IPS-11a (cell line): ENCODE results near the gene PRIMA1.

Experiments used
- H3K4me3 ChIP-seq: one replicate; pipeline ENCODE4 v1.5.1; 2013; ENCODE audit warnings: low read depth, low read length, control low read depth

The PRIMA1 gene

DNA sequence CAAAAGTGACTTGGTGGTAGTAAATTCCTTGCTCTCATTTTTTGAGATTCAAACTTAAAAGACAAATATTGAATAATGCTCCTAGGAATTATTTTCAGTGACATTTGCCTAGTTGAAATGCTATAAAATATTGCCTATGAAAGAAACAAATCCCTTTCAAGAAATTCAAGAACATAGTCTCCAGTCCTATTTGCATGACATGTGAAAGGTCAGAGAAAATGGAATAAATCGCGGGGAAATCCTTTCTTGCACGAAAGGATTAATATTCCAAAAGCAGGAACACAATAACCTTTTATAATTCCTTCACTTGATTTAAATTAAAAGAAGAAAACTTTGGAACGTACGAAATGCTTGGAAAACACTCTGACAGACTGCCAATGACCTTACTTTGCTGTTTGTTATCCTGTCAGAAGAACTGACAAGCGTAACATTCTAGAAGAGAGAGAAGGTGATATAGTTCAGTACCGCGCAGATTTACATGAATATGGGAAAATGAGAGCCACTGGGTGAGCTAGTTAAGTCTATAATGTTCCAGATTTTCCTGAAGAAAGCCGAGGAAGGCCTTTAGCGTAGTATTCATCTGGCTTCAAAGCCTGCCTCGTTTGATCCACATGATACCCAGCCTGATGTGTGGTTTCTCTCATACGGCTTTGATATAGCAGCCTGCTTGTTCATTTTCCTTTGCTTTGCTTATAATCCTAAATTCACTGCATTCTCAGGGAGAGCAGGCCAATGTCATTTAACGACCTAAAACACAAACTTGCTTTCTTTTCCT, 103.0 kb downstream of the PRIMA1 start:
- no peak overlapping the region for H3K4me3 ChIP-seq

DNA sequence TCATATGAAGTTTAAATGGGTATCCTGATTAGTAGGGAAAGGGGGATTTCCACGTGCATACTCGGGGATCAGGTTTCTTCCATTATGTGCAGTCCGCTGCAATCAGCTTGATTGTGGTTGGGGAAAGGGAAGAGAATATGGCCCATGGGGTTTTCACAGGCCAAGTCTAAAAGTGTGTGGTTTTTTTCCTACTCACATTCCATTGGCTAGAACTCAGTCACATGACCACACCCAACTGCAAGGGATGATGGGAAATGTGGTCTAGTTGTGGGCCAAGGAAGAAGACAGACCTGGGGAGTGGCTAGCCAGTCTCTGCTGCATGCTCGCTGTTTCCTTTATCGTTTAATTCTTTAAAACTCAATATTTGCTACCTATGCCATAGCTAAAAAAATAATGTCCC, 105.1 kb downstream of the PRIMA1 start:
- no peak overlapping the region for H3K4me3 ChIP-seq

DNA sequence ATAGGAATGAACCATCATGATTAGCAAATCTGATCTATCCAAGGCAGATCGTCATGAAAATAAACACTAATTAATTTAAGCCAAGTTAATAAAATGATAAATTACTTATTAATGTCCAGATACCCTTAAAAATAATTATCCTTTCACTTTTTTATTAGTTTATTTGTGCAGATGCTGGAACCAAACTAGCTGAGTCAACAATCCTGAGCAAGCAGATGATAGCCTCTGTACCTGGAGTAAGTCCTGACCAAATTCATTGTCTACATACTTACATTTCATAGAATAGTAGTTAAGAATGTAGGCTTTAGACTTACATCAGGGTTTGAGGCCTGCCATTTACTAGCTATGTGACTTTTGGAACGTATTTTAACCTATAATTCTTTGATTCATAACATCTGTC, 105.8 kb downstream of the PRIMA1 start:
- no peak overlapping the region for H3K4me3 ChIP-seq

DNA sequence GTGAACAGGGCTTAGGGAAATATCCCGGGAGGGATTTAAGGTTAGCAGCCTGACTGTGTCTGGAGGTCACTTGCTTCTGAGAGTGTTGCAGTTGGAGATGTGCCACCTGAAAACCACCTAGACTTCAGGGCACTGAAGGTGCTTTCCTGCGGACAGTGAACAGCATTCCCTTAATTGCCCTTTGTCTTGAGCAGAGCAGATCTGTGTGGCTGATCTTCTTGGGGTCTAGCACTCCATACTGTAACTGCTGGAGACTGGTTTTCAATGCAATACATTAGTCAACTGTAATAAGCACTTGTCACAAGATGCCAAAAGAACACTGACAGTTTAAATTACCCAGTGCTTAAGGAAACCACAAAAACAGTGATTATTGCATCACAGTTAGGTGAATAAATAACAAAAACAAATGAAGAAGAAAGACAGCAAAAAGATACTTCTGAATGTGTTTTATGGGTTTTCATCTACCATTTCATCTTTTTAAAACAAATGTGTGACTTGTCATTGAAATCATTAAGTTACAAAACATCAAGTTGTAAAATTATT, 111.8 kb downstream of the PRIMA1 start:
- no peak overlapping the region for H3K4me3 ChIP-seq

DNA sequence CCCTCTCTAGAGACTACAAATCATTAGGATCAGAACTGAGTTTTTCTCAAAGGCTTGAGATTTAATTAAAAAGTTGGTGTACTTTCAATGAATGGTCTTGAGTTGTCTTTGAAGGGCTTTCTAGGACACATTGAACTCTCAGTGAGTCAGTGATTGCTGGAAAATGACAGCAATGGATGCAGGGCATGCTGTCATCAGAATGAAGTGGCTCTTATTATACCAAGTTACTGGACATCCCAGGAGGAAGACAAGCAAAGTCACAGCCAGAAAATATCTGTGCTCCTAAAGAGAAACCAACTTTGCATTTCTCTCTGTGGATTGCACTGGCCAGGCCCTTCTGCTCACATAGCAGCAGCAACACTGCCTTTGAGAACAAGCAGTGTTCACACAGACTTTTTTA, 112.6 kb downstream of the PRIMA1 start:
- no peak overlapping the region for H3K4me3 ChIP-seq

DNA sequence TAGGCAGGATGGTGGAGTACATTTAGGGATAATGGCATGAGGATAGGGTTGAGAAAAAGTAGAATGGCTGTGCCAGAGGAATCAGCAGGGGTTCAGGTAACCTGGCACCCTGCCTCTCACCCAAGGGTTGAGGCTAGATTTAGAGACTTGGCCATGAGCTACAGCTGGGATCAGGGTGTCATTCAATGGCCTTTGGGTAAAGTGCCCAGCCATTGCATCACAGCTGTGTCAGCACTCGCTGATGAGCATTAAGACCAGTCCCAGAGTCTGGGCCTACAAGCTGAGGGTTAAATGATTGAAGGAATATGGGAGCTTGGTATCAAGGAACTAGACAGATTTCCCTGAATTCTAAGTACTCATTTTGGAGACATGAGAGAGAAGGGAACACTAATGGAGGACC, 113.9 kb downstream of the PRIMA1 start:
- no peak overlapping the region for H3K4me3 ChIP-seq

DNA sequence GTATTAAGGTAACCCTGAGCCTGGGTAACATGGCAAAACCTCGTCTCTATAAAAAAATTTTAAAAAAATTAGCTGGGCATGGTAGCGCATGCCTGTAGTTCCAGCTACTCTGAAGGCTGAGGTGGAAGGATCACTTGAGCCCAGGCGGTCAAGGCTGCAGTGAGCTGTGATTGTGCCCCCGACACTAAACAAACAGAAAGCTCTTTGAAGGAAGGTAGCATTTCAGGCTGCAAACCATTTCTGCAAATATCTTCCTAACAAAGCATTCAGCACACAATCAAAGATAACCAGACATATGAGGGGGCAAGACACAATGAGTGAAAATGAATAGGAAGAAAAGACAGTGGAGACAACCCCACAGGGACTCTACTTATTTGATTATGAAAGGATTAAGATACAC, 118.7 kb downstream of the PRIMA1 start:
- no peak overlapping the region for H3K4me3 ChIP-seq
